IPS-15b (cell line): ENCODE measurements around the gene SOD2.
"Not testable (repeated sequence)": the region's sequence is repeated elsewhere in the genome, so short reads cannot be mapped to it uniquely, and the experiment has no call there.

Experiments
- H3K27me3 ChIP-seq: one replicate; pipeline ENCODE4 v1.6.1; 2013; ENCODE audit warnings: low read length; ENCODE audit not compliant: control insufficient read depth, insufficient read depth
- H3K36me3 ChIP-seq: one replicate; pipeline ENCODE4 v1.6.1; 2013; ENCODE audit warnings: low read length; ENCODE audit not compliant: control insufficient read depth, insufficient read depth
- H3K4me1 ChIP-seq: one replicate; pipeline ENCODE4 v1.6.1; 2013; ENCODE audit warnings: mild to moderate bottlenecking, low read length; ENCODE audit not compliant: control insufficient read depth, insufficient read depth
- H3K4me3 ChIP-seq: one replicate; pipeline ENCODE4 v1.5.1; 2013; ENCODE audit warnings: low read depth, low read length
- H3K9ac ChIP-seq: one replicate; pipeline ENCODE4 v1.6.1; 2013; ENCODE audit warnings: low read depth, mild to moderate bottlenecking, low read length
- H3K9me3 ChIP-seq: one replicate; pipeline ENCODE4 v1.6.1; 2013; ENCODE audit warnings: mild to moderate bottlenecking, low read length; ENCODE audit not compliant: control insufficient read depth, insufficient read depth

Gene SOD2

DNA sequence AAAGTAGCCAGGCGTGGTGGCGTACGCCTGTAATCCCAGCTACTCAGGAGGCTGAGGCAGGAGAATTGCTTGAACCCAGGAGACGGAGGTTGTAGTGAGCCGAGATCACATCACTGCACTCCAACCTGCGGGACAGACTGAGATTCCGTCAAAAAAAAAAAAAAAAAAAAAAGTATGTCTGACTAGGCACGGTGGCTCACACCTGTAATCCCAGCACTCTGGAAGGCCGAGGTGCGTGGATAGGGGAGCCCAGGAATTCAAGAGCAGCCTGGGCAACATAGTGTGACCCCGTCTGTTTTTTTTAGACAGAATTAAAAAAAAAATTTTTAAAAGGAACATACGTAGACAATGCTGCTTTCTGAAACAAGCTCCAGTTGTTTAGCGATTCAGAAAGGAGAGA lies 2.9 kb downstream of the SOD2 start:
- not testable (repeated sequence) for H3K9me3 ChIP-seq, H3K27me3 ChIP-seq, H3K9ac ChIP-seq, H3K4me1 ChIP-seq, H3K4me3 ChIP-seq, H3K36me3 ChIP-seq

DNA sequence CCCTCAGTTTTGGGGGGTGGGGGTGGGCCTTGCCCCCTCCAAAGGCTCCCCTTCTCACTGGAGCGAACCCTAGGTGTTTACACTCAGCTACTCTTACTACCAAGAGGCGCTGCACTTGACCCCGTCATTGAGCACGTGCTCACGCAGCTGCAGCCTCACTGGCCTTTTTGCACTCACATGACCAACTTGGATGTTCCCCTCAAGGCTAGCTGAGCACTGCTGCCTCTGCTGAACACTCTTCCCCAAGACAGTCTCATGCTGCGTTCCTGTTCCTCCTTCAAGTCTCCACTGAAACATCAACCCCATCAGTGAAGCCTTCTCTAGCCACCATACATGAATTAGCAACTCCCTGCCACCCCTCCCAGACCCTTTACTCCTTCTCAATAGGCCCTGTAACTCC lies 4.0 kb downstream of the SOD2 start:
- no peaks in the 10 kb centered on the region for H3K9me3 ChIP-seq
- peaks cover 3% of the 10 kb centered on the region for H3K4me1 ChIP-seq
- H3K4me3 ChIP-seq, result no peak overlapping the region
- peaks cover 7% of the 10 kb centered on the region for H3K36me3 ChIP-seq
- H3K9ac ChIP-seq, result no peak overlapping the region
- H3K27me3 ChIP-seq, result no peaks in the 10 kb centered on the region

DNA sequence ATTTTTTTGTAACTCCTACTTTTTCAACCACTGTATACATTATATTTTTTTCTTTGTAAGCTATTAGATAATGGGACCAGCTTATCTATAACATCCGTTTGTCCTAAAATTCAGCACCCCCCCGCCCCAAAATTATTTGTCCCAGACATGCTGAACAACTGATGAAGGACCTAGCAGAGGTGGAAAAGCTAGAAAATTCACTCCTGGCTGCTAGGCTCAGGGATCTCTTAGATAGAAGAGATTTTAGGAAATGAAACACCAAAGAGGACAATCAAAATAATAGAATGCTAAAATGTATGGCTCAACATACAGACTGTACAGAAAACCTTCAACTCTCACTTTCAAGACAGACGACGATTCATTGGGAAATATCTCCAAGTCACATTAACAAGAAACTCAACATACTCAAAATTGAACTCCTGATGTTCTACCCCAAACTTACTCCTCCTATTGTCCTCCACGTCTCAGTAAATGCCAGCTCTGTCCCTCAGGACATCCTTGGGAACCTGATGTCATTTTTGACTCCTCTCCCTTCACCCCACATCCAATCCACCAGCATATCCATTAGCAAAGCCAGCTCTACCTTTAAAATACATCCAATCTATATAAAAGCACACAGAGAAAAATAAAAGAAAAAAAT lies 4.7 kb downstream of the SOD2 start:
- H3K36me3 ChIP-seq, result peaks cover 7% of the 10 kb centered on the region
- H3K9me3 ChIP-seq, result no peaks in the 10 kb centered on the region
- no peaks in the 10 kb centered on the region for H3K27me3 ChIP-seq
- no peak overlapping the region for H3K4me3 ChIP-seq
- H3K4me1 ChIP-seq, result peaks cover 2% of the 10 kb centered on the region
- no peak overlapping the region for H3K9ac ChIP-seq

- H3K4me3 ChIP-seq, result no peak overlapping the region
- no peaks in the 10 kb centered on the region for H3K27me3 ChIP-seq
- no peak overlapping the region for H3K9ac ChIP-seq
- H3K4me1 ChIP-seq, result peaks cover 2% of the 10 kb centered on the region
- H3K36me3 ChIP-seq, result peaks cover 9% of the 10 kb centered on the region
- H3K9me3 ChIP-seq, result no peaks in the 10 kb centered on the region
These were observed 5.7 kb downstream of the SOD2 start for GRCh38 chr6:159687341-159687740.

DNA sequence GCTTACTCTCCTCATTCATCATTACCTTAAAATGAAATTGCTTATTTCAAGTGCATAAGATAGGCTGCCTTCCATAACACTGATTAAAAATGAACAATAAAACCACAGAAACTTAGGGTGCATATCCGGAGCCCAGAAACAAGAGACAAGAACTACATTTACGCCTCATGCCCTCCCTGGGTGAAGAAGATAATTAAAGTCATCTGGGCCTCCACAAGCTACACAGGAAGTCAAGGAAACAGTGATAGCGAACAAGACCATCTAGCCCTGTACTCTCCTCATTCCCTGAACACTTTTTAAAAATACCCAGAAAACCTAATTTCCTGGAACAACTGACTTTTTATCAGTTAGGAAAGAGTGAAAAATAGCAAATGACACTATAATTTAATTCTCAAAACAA lies 6.3 kb downstream of the SOD2 start:
- peaks cover 11% of the 10 kb centered on the region for H3K36me3 ChIP-seq
- H3K9ac ChIP-seq, result no peak overlapping the region
- no peaks in the 10 kb centered on the region for H3K9me3 ChIP-seq
- H3K4me3 ChIP-seq, result no peak overlapping the region
- no peaks in the 10 kb centered on the region for H3K27me3 ChIP-seq
- no peaks in the 10 kb centered on the region for H3K4me1 ChIP-seq

DNA sequence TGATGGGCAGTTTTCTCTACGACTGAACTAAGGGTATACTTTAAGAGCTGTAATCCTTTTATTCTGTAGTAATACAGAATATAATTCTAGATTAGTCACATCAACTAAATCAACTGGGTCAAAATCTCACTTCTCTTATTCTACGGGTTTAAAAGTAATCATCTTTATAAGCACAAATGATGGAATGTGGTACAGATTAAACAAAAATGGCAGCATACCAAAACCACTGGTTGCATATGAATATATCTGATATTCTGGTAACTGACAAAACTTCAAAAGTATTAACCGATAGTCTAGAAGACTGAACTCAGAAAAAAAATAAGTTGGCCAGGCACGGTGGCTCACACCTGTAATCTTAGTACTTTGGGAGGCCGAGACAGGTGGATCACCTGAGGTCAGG lies 7.0 kb downstream of the SOD2 start:
- Histone ChIP-seq H3K36me3 (peaks cover 11% of the 10 kb centered on the region), H3K4me3 (no peak overlapping the region), H3K27me3 (no peaks in the 10 kb centered on the region), H3K9me3 (no peaks in the 10 kb centered on the region), H3K9ac (no peak overlapping the region), H3K4me1 (no peaks in the 10 kb centered on the region)

- Histone ChIP-seq H3K9me3 (no peaks in the 10 kb centered on the region), H3K27me3 (no peaks in the 10 kb centered on the region), H3K4me1 (no peaks in the 10 kb centered on the region), H3K36me3 (peaks cover 9% of the 10 kb centered on the region), H3K4me3 (no peak overlapping the region), H3K9ac (no peak overlapping the region)
These were observed 9.1 kb downstream of the SOD2 start for GRCh38 chr6:159684013-159684304.

DNA sequence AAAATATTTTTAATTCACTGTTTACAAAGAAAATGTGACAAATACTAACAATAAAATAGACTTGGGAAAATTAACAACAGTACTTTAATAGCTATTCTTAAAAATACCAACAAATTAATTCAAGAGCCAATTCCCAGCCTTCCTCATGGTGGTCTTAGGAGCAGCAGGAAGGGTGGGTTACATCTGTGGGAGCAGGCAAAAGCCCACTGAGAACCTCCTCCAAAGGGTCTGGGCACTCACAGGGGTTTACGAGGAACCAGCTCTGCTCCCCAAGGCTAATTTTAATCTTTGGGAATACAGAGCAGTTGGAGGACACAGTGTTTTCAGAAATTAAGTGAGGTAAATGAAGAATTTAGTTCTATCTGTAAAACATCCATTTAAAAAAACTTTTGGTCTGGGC lies 10.2 kb downstream of the SOD2 start:
- Histone ChIP-seq H3K9me3 (no peaks in the 10 kb centered on the region), H3K4me3 (no peak overlapping the region), H3K4me1 (no peaks in the 10 kb centered on the region), H3K27me3 (no peaks in the 10 kb centered on the region), H3K9ac (no peak overlapping the region), H3K36me3 (peaks cover 9% of the 10 kb centered on the region)

DNA sequence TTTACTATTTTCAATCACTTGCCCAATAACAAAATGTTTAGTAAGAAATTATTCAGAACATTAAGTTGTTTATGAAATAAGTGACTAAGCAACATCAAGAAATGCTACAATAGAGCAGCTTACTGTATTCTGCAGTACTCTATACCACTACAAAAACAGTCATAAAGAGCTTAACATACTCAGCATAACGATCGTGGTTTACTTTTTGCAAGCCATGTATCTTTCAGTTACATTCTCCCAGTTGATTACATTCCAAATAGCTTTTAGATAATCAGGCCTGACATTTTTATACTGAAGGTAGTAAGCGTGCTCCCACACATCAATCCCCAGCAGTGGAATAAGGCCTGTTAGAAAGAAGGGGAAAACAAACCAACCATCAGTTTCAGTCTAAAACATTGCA lies 10.7 kb downstream of the SOD2 start:
- H3K36me3 ChIP-seq, result peaks cover 9% of the 10 kb centered on the region
- no peak overlapping the region for H3K9ac ChIP-seq
- no peaks in the 10 kb centered on the region for H3K9me3 ChIP-seq

DNA sequence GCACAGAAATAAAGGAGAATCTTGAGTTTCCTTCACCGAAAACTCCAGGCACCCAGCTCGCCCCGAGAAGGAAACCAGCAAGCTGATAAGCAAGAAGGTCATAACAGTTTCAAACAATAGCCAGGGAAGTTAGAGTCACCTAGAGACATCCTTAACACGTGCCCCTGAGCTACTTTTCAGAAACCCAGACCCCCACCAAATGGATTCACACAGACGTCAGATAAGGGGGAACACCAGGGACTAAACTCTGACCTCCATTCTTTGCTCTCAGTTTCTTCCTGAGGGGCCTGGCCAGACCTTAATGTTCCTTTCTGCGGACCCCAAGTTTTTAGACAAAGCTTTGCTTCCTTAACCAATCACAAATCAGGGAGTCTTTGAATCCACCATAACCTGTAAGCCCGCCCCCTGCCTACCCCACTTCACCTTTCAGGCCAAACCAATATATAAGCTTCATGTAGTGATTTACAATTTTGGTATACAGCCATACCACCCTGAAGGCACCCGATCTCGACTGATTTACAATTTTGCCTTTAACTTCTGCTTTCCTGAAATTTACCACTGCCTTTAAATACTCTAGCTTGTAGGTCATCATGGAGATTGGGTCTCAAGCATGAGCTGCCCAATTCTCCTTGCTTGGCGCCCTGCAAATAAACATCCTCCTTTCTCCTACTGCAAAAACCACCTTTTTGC lies 11.7 kb downstream of the SOD2 start:
- H3K4me1 ChIP-seq, result no peaks in the 10 kb centered on the region
- H3K36me3 ChIP-seq, result peaks cover 9% of the 10 kb centered on the region
- no peaks in the 10 kb centered on the region for H3K9me3 ChIP-seq
- no peak overlapping the region for H3K9ac ChIP-seq
- H3K4me3 ChIP-seq, result no peak overlapping the region
- no peaks in the 10 kb centered on the region for H3K27me3 ChIP-seq

More for the DNA sequence above, 10.7 kb downstream of the SOD2 start:
- Histone ChIP-seq H3K27me3 (no peaks in the 10 kb centered on the region), H3K4me3 (no peak overlapping the region), H3K4me1 (no peaks in the 10 kb centered on the region)

- Histone ChIP-seq H3K4me3 (no peak overlapping the region), H3K27me3 (no peaks in the 10 kb centered on the region), H3K9me3 (no peaks in the 10 kb centered on the region), H3K4me1 (no peaks in the 10 kb centered on the region), H3K36me3 (peaks cover 9% of the 10 kb centered on the region), H3K9ac (no peak overlapping the region)
These were observed 12.9 kb downstream of the SOD2 start for GRCh38 chr6:159680104-159680503.
